WTC11 (cell line): ENCODE data around the gene DGUOK.

Experiments used
- ATF3 ChIP-seq: sonication (generic); formaldehyde crosslinking; conservative IDR thresholded peaks from 2 replicates; pipeline ENCODE4 v1.8.1; 2022; ENCODE audit warnings: mild to moderate bottlenecking, missing genetic modification reagents
- CBFB ChIP-seq: sonication (generic); formaldehyde crosslinking; IDR thresholded peaks from 2 replicates; pipeline ENCODE4 v1.8.1; 2022; ENCODE audit warnings: mild to moderate bottlenecking, low read depth, missing genetic modification reagents
- CREB1 ChIP-seq: sonication (generic); formaldehyde crosslinking; IDR thresholded peaks from 2 replicates; pipeline ENCODE4 v1.8.0; 2023; ENCODE audit warnings: mild to moderate bottlenecking, missing genetic modification reagents
- ETV6 ChIP-seq: sonication (generic); formaldehyde crosslinking; IDR thresholded peaks from 2 replicates; pipeline ENCODE4 v1.8.1; 2022; ENCODE audit warnings: mild to moderate bottlenecking, missing genetic modification reagents
- NR1H2 ChIP-seq: sonication (generic); formaldehyde crosslinking; IDR thresholded peaks from 2 replicates; pipeline ENCODE4 v1.9.0; 2021; ENCODE audit warnings: mild to moderate bottlenecking, moderate library complexity, missing genetic modification reagents
- RELA ChIP-seq: sonication (generic); formaldehyde crosslinking; IDR thresholded peaks from 2 replicates; pipeline ENCODE4 v1.8.1; 2022; ENCODE audit warnings: missing genetic modification reagents, mild to moderate bottlenecking, borderline replicate concordance
- SMAD3 ChIP-seq: sonication (generic); formaldehyde crosslinking; IDR thresholded peaks from 2 replicates; pipeline ENCODE4 v1.8.0; 2022; ENCODE audit warnings: missing genetic modification reagents, mild to moderate bottlenecking, borderline replicate concordance
- TP53 ChIP-seq: sonication (generic); formaldehyde crosslinking; IDR thresholded peaks from 2 replicates; pipeline ENCODE4 v1.8.1; 2023; ENCODE audit warnings: mild to moderate bottlenecking, missing genetic modification reagents
- USF1 ChIP-seq: sonication (generic); formaldehyde crosslinking; IDR thresholded peaks from 2 replicates; pipeline ENCODE4 v1.8.0; 2022; ENCODE audit warnings: mild to moderate bottlenecking, missing genetic modification reagents
- USF2 ChIP-seq: sonication (generic); formaldehyde crosslinking; IDR thresholded peaks from 2 replicates; pipeline ENCODE4 v1.8.1; 2023; ENCODE audit warnings: mild to moderate bottlenecking, missing genetic modification reagents, moderate library complexity
- ZBTB21 ChIP-seq: sonication (generic); formaldehyde crosslinking; IDR thresholded peaks from 2 replicates; pipeline ENCODE4 v1.8.1; 2023; ENCODE audit warnings: mild to moderate bottlenecking, missing genetic modification reagents, borderline replicate concordance
- ZSCAN18 ChIP-seq: fragments of 250-450 bp; sonication (Bioruptor Pico); IDR thresholded peaks from 2 replicates; pipeline ENCODE4 v2.1.2; 2022; ENCODE audit warnings: mild to moderate bottlenecking, moderate library complexity
- TF ChIP-seq, protein P1 (sequence below): fragments of 200-600 bp; IDR thresholded peaks from 2 replicates; pipeline ENCODE4 v1.8.0; 2022; ENCODE audit warnings: antibody characterized with exemption
- TF ChIP-seq, protein P2 (sequence below): sonication (generic); formaldehyde crosslinking; IDR thresholded peaks from 2 replicates; pipeline ENCODE4 v1.8.0; 2022; ENCODE audit warnings: mild to moderate bottlenecking, missing genetic modification reagents

- TF ChIP-seq TP53 (no peak), SMAD3 (CRISPR knock-in tag) (no peak), USF2 (CRISPR knock-in tag) (no peak), CREB1 (CRISPR knock-in tag) (no peak), CBFB (CRISPR knock-in tag) (no peak), ATF3 (CRISPR knock-in tag) (no peak), NR1H2 (CRISPR knock-in tag) (no peak), ZSCAN18 (CRISPR knock-in tag) (no peak), USF1 (CRISPR knock-in tag) (no peak), ETV6 (CRISPR knock-in tag) (no peak), RELA (CRISPR knock-in tag) (no peak), ZBTB21 (CRISPR knock-in tag) (no peak)
- TF ChIP-seq, protein P1, sequence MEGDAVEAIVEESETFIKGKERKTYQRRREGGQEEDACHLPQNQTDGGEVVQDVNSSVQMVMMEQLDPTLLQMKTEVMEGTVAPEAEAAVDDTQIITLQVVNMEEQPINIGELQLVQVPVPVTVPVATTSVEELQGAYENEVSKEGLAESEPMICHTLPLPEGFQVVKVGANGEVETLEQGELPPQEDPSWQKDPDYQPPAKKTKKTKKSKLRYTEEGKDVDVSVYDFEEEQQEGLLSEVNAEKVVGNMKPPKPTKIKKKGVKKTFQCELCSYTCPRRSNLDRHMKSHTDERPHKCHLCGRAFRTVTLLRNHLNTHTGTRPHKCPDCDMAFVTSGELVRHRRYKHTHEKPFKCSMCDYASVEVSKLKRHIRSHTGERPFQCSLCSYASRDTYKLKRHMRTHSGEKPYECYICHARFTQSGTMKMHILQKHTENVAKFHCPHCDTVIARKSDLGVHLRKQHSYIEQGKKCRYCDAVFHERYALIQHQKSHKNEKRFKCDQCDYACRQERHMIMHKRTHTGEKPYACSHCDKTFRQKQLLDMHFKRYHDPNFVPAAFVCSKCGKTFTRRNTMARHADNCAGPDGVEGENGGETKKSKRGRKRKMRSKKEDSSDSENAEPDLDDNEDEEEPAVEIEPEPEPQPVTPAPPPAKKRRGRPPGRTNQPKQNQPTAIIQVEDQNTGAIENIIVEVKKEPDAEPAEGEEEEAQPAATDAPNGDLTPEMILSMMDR, result no peak
- TF ChIP-seq, protein P2, sequence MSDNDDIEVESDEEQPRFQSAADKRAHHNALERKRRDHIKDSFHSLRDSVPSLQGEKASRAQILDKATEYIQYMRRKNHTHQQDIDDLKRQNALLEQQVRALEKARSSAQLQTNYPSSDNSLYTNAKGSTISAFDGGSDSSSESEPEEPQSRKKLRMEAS (CRISPR knock-in tag), result no peak
Measured at GRCh38 chr2:73938718-73939352, 12.2 kb downstream of the DGUOK start.
